Stimulated activated CD8-positive, alpha-beta memory T cell treated with anti-CD3 and anti-CD28 coated beads, Interleukin-4, amount 100 ng/mL, for 48 hours (primary cell): ENCODE data around the gene CBX3.
A peak's percentile ranks its signal among the peaks of the same experiment; 100 is the strongest.
"Not testable (repeated sequence)": the region's sequence is repeated elsewhere in the genome, so short reads cannot be mapped to it uniquely, and the experiment has no call there.

Experiments used
- DNase-seq: peaks from one replicate; pipeline ENCODE4 v3.0.0-alpha.2; 2020

Gene CBX3

DNA sequence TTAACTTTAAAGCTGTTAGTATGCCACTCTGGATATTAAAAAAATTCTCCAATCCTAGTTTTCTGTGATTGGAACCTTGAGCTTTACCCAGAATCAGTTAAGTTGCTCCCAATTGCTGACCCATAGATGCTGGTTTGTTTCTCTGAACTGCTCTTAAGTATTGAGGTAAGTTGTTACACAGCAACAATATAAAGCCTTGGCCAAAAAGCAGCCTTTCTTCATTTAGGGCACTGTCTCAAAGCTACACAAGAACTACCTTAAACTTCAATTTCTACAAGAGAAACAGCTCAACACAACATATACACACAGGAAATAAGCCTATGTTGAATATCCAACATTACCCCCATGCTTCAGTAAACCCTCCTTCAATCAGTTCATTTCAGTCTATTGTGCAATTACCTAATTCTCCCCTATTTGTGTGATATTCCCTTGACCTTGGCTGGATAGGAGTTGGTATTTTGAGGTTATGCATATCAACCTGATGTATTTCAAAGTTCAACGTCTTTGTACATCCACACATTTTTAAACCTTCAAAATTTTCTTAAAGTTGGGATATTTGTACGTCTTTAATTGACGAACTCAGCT is 12.5 kb upstream of the CBX3 start:
- DNase-seq, result no peak

DNA sequence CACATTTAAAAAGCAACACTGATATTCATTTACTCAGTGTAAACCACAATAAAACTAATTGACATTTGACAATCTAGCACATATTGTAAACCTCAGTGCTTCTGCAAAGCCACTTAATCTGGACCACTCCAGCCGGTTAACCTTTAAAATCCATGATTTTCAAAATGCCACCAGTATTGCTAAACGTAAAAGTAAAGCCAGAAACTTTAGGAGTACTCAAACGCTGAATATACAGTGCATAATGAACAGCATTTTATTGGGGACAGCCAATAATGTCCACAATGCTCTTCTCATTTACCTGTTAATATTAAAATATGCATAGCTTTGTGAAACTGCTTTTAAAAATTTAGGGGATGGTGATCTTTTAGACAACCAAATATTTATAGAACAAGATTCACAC is 11.8 kb upstream of the CBX3 start:
- no peak for DNase-seq

DNA sequence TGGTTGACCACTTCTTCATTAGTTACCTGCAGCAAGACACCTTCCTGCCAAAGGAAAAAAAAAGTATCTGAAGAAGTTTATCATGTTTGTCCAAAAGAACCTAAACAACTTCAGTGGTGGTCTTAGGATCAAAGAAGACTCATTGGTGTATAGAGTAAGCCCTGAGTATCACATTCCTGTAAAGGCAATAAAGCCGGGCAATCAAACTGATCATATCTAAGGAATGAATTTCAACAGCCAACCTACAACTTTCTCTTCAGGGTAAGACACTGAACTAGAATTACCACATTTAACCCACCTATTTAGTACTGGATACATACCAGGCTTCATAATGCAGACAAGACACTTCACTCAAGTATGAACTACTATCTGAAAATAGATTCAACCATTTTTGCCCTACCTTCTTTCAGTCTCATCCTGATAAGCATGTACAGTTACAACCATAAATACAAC is 11.1 kb upstream of the CBX3 start:
- DNase-seq, result no peak

DNA sequence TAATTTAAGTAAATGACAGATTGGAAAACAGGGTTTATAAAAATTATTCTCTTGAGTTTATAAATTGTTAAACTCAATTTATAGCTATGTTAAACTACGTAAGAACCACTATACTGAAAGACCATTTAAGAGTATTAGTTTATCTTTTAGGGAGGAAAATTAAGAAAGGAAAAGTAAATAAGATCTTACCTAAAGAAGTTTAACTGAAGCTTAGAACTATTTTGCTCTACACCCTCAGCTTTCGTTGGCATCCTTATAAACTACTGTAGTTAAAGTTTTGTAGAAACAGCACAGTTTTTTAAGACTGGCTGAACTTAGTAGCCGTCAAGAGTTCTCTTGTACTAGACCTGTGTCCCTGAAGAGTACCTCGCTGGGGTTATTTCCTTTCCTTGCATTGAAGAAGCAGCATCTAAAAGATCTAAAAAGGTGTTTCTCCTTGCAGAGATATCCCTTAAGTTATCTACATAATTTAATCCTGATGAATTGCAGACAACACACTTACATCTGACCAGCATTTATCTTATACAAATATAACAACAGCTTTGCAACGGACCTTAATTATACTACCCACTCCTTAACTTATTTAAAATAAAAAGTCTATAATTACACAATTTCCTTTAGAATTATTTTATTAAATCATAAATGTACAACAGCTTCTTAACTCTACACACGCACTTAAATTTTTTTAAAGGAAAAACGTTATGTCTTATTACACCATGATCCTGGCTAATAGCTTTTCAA is 10.1 kb upstream of the CBX3 start:
- no peak for DNase-seq

DNA sequence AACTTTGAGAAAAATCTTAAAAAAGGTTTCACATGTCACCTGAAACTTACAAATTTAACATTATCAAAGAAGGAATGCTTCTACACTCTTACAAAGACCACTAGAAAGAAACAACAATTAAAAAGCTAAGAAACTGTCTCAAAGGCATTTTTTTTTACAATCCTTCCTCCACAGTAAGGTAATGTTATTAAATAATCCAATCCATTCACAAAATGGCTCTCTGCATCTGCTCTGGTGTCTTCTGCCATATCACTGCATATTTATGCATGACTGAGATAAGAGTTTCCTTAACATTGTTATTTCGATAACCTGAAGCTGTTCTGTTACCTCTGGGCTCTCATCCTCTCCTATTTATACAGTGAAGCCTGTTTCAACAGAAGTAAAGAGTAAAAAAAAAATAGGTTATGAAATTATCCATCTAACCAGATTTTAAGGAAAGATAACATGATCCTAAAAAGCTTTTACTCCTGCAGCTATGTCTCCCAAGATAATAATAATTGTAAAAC is 9.5 kb upstream of the CBX3 start:
- DNase-seq, result no peak

DNA sequence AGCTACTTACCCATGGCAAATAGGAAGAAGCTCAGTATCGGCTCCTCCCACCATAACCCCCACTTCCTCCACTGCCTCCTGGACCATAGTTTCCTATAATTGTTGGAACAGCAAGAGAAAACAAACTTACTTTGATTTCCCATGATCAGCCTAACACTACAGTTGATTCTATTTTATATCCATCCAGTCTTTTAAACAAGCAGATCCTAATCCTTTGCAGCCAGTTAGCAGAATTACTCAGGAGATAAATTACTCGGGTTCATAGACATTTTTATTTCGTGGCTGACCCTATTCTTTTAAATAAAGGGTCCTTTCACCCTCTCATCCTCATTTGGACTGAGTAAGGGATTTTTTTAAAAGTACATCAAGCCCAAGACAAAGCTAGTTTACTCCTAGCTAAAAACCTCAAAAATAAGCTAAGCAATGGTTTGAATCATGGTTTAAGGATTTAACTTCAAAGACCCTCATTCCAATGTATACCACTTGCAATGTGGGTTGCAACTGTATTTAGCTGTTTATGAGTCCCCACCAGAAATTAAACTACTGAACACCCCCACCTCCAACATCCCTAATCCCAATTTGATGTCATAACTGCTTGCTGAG is 9.0 kb upstream of the CBX3 start:
- no peak for DNase-seq

DNA sequence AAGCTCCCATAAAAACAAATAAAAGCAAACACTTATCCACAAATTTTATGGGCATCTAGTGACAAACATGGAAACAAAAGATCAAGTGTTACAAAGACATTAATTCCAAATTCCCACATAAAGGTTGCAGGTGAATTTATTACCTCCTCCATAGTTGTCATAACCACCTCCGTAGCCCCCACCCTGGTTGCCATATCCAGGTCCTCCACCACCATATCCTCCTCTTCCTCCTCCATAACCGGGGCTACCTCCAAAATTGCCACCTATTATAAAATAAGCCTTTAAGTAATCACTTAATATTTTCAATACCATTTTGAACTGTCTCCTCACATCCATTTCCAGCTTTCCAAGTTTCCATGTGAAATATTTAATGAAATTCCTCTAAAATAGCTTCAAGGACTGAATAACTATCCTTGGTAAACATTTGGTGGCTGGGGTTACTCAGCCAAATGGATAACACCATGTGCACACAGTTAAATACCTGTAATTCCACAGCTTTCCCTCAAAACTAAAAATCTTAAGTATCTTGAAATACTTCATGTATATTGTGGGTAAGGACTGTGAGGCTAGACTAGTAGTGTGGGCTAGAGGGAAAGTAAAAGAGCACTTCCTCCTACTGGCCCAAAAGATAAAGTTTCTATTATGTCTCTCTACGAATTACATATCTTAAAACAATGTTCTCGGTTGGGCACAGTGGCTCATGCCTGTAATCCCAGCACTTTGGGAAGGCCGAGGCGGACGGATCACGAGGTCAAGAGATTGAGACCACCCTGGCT is 7.9 kb upstream of the CBX3 start:
- DNase-seq, result no peak

DNA sequence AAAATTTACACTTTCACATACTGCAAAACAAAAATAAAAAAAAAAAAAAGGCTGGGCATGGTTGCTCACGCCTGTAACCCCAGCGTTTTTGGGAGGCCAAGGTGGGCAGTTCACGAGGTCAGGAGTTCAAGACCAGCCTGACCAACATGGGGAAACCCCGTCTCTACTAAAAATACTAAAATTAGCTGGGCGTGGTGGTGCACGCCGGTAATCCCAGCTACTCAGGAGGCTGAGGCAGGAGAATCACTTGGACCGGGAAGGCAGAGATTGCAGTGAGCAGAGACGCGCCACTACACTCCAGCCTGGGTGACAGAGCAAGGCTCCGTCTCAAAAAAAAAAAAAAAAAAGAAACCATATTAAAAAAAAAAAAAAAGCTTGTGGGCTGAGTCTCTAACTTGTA is 6.8 kb upstream of the CBX3 start:
- not testable (repeated sequence) for DNase-seq

DNA sequence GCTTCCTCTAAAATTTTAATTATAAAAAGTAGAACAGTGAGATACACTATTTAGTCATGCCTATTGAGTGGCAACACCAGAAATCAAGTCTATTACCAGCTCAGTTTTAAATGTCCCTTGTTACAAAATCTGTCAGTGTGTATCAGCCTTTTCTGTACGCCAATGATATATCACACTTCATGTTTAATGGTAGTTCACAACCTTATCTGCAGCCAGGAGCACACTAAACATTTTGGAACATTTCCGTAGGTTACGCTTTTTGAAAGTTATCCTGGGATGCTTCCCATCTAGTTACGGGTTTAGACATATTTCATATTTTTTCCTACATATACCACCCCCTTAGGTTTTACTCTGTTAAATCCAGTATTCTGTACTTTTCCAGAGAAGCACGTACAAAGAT is 6.4 kb upstream of the CBX3 start:
- no peak for DNase-seq

DNA sequence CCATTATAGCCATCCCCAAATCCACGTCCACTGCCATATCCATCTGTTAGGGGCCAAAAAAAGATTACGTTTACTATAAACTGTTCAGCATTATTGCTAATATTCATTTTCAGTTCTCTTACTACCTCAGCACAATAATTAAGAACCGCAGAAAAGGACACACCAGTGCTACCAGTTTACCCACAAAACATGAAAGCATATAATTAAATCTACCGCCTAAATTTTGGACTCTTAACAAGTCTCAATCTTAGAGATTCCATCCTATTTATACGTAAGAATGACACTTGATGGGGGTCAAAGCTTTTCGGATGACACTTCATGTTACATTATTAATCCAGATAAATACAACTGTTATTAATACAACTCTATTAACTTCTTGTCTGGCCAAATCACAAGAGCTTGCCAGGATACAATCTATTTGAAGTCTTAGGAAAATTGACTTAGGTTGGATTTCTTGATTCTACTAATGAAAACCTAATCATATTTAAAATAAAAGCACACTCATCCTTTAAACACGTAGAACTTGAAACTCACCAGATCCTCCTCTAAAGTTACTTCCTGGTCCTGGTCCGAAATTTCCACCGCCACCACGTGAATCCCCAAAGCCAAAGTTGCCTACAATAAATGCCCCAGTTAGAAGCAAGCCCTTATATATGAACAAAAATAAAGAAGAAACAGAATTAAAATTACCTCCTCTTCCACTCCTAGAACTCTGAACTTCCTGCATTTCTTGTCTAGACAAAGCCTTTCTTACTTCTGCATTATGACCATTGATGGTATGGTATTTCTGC is 5.5 kb upstream of the CBX3 start:
- no peak for DNase-seq

DNA sequence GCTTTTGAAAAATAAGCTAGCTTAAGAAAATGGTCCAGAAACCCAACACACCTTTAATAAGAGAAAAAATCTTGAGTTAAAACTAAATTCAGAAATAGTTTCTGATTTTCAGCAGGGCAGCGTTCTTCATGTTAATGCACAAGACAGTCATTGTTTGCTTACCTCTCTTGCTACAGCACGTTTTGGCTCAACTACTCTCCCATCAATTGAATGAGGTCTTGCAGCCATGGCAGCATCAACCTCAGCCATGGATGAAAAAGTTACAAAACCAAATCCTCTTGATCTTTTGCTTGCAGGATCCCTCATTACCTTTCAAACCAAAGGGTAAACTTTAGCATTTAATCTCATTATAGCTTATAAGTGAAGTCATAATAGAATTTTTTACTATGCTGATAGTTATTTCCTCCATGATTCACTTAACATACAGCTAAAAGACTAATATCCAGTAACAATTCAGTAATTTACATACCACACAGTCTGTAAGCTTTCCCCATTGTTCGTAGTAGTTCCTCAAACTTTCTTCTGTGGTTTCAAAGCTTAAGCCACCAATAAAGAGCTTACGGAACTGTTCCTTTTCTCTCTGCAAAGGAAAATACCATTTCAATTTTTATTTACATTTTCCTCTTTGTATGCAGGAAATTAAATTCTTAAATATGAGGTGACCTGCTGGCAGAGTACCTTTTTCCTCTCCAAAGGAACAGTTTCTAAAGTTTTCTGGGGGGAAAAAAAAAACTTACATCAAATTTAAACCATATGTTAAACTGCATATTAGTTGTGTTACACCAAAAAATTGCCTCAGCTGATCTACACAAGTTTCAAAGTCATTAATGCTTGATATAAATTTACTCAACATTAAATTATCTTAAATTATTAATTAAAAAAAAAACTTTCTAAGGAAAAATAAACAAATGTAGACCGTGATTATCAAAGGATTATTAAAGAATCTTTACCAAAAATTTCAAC is 4.1 kb upstream of the CBX3 start:
- DNase-seq, result no peak

DNA sequence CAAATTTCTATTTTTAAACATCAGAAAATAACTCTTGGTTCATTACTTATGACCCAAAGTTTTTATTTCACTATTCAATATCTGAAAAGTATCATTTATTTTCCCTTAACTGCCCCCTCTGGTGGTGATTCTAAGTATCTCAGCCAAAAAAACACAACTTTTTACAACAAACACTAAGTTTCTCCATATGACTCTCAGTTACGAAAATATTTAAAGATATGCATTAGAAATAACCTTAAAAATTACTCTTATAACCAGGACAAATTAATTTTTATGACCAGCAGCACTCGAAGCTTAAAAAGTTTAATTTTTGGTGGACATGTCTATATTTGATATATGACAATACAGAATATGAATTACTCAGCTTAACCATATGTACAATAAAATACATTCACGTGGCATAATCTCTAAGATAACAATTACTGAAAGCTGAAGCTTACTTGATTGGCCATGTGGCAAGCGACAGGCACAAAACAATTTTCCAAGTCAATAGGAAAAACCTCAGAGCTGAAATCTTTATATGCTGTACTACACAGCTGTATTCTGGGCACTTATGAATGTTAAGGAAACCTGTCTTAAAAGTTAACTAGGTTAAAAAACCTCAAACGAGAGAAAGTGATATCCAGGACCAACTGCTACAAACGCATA is 3.3 kb upstream of the CBX3 start:
- DNase-seq, result no peak

DNA sequence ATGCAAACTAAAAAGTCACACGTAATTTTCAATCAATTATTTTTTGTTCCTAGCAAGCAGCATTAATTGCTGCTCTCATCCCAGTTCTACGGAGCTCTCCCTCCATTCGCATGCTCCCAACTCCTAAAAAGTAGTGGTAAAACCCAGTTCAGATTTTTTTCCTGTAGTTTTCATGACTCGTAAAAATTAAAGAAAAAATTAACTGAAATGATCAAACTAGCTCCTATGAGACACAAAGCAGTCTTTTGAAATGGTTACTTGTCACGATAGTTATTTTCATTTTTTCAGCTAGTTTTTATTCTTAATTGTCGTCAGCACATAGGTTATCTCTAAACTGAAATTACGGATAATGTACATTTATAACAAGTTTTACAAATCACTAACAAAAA is 2.8 kb upstream of the CBX3 start:
- no peak for DNase-seq

DNA sequence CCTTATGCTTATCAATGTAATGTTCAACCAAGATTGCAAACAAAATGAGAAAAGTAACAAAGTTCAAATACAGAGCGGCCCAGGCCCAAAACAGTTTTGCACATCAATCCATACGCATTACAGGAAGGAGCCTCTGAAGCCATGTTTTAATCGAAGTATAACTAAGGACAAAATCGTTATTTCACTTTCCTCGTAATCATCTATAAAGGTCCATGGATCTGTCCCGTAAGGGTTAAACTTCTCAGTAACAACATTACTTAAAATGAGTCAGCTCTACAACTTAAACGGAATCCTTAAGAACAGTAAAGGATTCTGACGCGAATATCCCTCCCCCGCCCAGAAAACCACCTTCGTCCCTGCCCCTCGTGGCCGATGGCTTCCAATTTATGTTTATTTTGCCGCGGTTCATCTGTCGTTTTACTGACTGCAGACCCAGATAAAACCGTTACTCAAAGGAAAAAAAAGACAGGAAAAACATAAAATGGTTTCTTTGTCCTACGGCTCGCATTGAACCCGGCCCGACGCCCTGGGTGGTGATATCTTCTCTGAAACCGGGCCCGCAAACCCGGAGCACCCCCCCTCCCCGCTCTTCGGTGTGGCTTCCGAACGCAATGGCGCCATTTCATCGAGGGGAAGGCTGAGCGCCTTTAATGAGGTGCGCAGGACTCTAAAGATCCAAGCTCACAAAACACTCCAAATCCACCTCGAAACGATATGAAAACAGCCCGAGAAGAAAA is 2.1 kb upstream of the CBX3 start:
- peak; percentile 69 for DNase-seq

DNA sequence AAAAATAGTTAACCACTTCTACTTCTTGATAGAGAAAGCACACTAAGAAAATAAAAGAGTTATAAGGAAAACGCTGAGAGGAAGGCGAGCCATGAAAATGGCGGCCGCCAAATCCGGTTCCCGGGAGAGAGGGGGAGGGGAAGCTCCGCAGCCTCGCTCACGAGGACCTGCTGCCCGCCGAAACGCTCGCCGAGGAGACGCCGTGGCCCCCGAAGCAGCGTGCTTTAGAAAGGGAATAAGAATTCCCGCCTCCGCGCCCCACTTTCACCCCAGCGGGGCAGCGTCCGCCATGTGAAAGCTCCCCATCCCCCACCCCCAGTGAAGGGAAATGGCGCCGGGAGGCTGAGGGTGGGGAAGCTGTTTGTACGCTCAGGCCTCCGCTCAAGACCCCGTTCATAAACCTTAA is 1.5 kb upstream of the CBX3 start:
- DNase-seq, result peak; percentile 87

DNA sequence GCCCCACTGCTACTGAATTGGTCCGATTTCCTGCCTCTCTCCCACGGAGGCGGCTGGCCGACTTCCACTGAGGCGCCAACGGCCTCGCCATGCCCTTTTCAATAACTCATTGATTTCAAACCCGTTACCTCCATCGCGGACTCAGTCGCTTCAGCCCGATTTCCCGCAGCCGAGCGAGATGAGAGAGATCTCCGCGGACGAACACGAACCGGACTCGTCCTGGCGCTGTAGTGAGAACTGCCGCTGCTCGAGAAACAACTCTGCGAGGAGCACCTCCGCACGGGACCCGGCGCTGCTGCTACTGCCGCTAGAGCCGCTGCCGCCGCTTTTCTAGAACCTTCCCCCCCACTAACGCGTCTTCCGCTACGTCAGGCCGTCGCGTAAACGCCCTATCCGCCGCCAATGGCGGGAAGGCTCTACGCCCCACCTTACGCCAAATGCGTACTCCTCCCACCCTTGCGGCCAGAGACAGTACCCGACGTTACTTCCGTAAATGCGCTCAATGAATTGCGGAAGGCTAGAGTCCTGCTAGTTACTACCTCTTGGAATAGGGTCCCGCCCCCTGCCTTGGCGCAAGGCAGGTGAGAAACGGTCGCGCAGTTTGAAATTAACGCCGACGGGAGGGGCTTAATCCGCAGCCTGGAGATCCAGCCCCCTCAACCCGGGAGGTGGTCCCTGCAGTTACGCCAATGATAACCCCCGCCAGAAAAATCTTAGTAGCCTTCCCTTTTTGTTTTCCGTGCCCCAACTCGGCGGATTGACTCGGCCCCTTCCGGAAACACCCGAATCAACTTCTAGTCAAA is 900 bp upstream of the CBX3 start, which contains the start of gene HNRNPA2B1:
HNRNPA2B1 (minus strand) TSS at position 303 of the 803 bp plus-strand sequence; CDS start at position 134, 169 bp downstream.
- DNase-seq, result peak; percentile 99

DNA sequence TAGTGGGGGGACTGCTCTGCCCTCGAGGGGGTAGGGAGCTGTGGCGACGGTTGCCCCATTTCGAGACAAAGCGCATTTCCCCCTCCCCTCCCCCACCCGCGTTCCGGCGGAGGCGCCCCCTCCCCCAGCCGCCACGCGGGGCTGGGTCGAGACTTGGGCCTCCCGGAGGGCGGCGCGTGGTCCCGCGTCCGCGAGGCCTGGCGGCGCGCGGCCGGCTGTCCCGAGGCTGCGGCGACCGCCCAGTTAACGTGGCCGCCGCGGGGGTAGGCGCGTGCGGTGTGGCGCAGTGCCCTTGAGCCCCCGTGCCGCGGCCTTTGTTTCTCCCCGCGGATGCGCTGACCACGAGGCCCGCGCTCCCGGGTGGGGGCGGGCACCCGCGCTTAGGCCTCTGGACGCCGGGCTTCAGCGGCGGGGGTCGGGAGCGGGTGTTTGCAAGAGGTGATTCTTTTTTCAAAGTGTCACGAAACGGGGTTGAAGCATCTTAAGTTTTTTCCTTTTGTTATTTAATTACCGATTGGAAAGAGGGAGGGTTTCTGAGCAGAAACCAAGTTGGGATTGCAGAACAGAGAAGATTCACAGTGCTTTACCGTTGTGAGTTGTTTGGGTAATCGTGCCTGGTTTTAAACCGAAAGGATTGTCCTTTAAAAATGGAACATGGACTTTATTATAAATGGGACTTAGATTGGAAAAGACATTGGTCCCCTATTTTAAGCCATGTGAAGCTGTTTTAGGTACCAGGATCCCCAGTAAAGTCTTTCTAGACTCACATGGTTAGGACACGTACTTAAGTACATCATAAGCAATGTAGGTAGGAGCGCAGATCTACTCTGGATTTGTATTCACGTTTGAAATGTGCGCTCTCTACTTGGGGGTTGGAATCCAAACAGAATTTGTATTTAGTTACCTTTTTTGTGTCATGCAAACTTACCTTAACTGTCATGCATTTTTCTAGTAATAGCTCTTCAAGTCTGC is 760 bp downstream of the CBX3 start:
- peak; percentile 62 for DNase-seq

DNA sequence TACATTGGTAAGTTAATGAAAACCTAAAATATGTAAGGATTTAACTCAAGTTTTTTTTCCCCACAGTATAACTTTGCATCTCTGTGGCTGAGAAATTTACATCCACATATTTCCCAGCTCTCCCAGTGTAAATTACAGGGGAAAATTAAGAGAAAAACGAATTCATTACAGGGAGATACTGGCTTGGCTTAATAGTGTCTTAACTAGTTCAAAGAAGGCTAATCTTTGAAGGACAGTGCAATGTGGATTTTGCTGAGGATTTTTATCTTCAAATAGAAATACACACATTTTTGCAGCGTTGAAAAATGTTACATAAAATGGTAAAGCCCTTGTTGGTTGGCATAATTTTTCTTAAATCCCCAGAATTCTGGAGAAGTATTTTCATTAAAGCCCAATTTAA is 1.5 kb downstream of the CBX3 start:
- no peak for DNase-seq
